ENCODE data around the gene MNAT1. TPM values are rescaled to one million over a fixed set of nuclear protein-coding genes. Genes with fewer than 3 reads are reported as not detected.

Gene MNAT1
- total RNA-seq, 2 experiments from 2014 or later, result 41.6 to 44.1 TPM

GRCh38 chr14:60705100-60705499, 29.5 kb upstream of the MNAT1 start:
- ChIA-PET CTCF (no interaction called here), POLR2A (no interaction called here)
- H3K27ac Mint-ChIP-seq, result no peak overlapping the region
- no peak overlapping the region for H3K4me3 Mint-ChIP-seq
- H3K27me3 Mint-ChIP-seq, result peaks cover 19% of the 10 kb centered on the region
- H3K4me1 Mint-ChIP-seq (ENCODE audit: low read depth), result no peaks in the 10 kb centered on the region
- intact Hi-C loops (cut with micrococcal nuclease), result no loop called here
- DNase-seq (no peak), ATAC-seq (no peak)
- H3K9me3 Mint-ChIP-seq, result peaks cover 14% of the 10 kb centered on the region
- peaks cover 2% of the 10 kb centered on the region for H3K36me3 Mint-ChIP-seq (ENCODE audit: low read depth)
- no peak for TF ChIP-seq CTCF (IDR thresholded peaks at IDR 0.05)

DNA sequence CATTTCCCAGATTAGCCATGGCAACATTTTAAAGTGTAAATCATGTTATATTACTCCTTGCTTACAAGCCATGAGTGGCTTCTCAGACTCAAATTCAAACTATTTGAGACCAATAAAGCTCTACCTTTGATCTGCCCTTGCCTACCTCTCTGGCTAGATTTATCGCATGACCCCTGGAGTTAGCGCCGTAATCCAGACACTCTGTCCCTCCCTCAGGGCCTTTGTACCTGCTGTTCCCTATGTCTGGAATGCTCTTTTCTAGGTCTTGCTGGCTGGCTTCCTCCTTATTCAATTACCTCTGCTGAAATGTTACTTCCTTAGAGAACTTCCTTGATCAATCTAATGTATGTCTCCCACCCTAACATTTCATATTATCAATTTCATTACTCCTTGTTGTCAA, 26.7 kb upstream of the MNAT1 start:
- ATAC-seq (no peak), DNase-seq (no peak)
- Mint-ChIP-seq H3K9me3 (no peaks in the 10 kb centered on the region), H3K27ac (no peak overlapping the region), H3K4me1 (ENCODE audit: low read depth) (no peaks in the 10 kb centered on the region), H3K27me3 (peaks cover 24% of the 10 kb centered on the region), H3K36me3 (ENCODE audit: low read depth) (no peaks in the 10 kb centered on the region), H3K4me3 (no peak overlapping the region)
- POLR2A ChIA-PET, result interaction anchor here (0.6 kb wide), 1 partner anchor 9 kb away, joined by 5 read pairs; no protein-coding TSS in a partner anchor
- no peak for TF ChIP-seq CTCF (IDR thresholded peaks at IDR 0.05)
- CTCF ChIA-PET, result no interaction called here
- intact Hi-C loops (cut with micrococcal nuclease), result no loop called here

DNA sequence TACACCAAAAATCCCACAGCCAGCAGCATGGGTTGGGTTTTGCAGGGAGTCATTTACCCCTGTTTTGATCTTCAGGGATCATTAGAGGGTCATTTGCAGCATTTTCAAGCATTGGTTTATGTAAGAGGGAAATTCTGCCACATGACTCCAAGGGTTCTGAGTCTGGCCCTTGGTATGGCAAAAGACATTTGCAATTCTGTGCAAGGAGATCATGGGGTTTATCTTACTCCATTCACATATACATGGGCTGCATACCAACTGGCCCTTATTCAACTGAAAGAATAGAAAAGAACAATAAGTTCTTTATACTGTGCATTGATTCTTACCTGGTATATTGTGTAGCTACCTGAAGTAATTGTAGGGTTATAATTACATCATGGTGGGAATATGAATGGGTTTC, 24.1 kb upstream of the MNAT1 start:
- no peaks in the 10 kb centered on the region for H3K4me1 Mint-ChIP-seq (ENCODE audit: low read depth)
- peaks cover 30% of the 10 kb centered on the region for H3K27me3 Mint-ChIP-seq
- no peak for DNase-seq
- no peak for ATAC-seq
- H3K4me3 Mint-ChIP-seq, result no peak overlapping the region
- no peak overlapping the region for H3K27ac Mint-ChIP-seq
- ChIA-PET POLR2A (interaction anchor here (1.0 kb wide), 1 partner anchor 30 kb away, joined by 3 read pairs; no protein-coding TSS in a partner anchor), CTCF (interaction anchor here (1.3 kb wide), 1 partner anchor 85 kb away, joined by 4 read pairs; no protein-coding TSS in a partner anchor)
- no peak for TF ChIP-seq CTCF (IDR thresholded peaks at IDR 0.05)
- H3K36me3 Mint-ChIP-seq (ENCODE audit: low read depth), result no peaks in the 10 kb centered on the region
- intact Hi-C loops (cut with micrococcal nuclease), result no loop called here
- no peaks in the 10 kb centered on the region for H3K9me3 Mint-ChIP-seq

DNA sequence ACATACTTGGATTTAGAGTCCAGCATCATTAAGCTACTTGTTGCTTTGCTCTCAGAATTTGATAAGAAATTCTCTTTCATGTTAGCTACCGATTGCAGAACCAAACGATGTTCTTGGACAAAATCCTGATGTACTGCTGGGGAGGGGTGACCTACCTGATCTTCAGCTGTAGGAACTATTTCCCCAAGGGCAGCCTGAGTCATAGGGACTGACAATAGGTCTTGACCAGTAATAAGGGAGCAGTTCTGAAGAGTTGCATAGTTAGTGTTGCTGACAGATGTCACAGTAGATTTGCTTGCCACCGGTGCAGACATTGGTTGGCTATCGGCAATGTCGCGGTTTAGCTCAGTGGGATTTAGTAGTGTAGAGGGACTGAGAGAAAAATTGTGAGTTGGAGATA, 21.0 kb upstream of the MNAT1 start:
- no peaks in the 10 kb centered on the region for H3K9me3 Mint-ChIP-seq
- no peaks in the 10 kb centered on the region for H3K4me1 Mint-ChIP-seq (ENCODE audit: low read depth)
- peaks cover 26% of the 10 kb centered on the region for H3K27me3 Mint-ChIP-seq
- no peak for TF ChIP-seq CTCF (IDR thresholded peaks at IDR 0.05)
- intact Hi-C loops (cut with micrococcal nuclease), result no loop called here
- no peak overlapping the region for H3K4me3 Mint-ChIP-seq
- no peak overlapping the region for H3K27ac Mint-ChIP-seq
- ChIA-PET CTCF (interaction anchor here (1.6 kb wide), 1 partner anchor 313 kb away, joined by 5 read pairs; no protein-coding TSS in a partner anchor), POLR2A (no interaction called here)
- H3K36me3 Mint-ChIP-seq (ENCODE audit: low read depth), result no peaks in the 10 kb centered on the region
- ATAC-seq (no peak), DNase-seq (no peak)

DNA sequence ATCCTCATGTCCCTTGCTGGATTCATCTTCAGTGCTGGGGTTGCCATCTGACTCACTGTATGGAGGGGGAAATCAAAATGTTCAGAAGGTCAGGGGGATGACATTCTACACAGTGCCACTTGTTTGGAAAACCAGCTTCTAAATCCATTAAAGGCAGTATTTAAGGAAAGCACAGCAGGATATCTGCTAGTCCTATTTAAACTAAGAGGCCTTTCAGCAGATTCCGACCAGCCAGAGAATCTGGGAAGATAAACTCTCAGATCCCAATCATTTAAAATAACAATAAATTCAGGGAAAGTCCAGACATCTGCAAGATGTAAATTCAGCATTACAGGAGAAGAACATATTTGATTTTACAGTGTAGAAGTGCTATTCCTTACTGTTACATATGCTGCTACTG, 14.2 kb upstream of the MNAT1 start:
- intact Hi-C loops (cut with micrococcal nuclease), result loop anchor here (5.0 to 10.0 kb wide), 2 partner anchors 68 to 304 kb away; no protein-coding TSS in a partner anchor
- Mint-ChIP-seq H3K4me1 (ENCODE audit: low read depth) (peaks cover 16% of the 10 kb centered on the region), H3K27ac (no peak overlapping the region), H3K9me3 (no peaks in the 10 kb centered on the region), H3K4me3 (no peak overlapping the region), H3K36me3 (ENCODE audit: low read depth) (no peaks in the 10 kb centered on the region), H3K27me3 (peaks cover 52% of the 10 kb centered on the region)
- ChIA-PET POLR2A (interaction anchor here (1.2 kb wide), 1 partner anchor 34 kb away, joined by 3 read pairs; no protein-coding TSS in a partner anchor), CTCF (interaction anchor here (0.7 kb wide), 1 partner anchor 314 kb away, joined by 3 read pairs; no protein-coding TSS in a partner anchor)
- DNase-seq (no peak), ATAC-seq (no peak)
- TF ChIP-seq CTCF (IDR thresholded peaks at IDR 0.05), result no peak

All from activated CD8-positive, alpha-beta T cell treated with anti-CD3 and anti-CD28 coated beads for 36 hours (primary cell).